H1 (cell line): Measurements from ENCODE around the gene HMCN2. TPM values are rescaled to one million over a fixed set of nuclear protein-coding genes. Genes with fewer than 3 reads are reported as not detected.

Experiments used
- CREB1 ChIP-seq: IDR thresholded peaks from 2 replicates; pipeline ENCODE4 v1.6.1; 2012; ENCODE audit warnings: inconsistent platforms
- GABPA ChIP-seq: IDR thresholded peaks from 2 replicates; pipeline ENCODE4 v1.6.1; 2011; ENCODE audit warnings: mild to moderate bottlenecking, low read length, moderate library complexity, borderline replicate concordance; ENCODE audit not compliant: insufficient read depth
- POLR2AphosphoS5 ChIP-seq: IDR thresholded peaks from 2 replicates; pipeline ENCODE4 v1.6.1; 2011; ENCODE audit warnings: low read depth, low read length
- RAD21 ChIP-seq, 2 experiments: IDR thresholded peaks in 1 of 2; conservative IDR thresholded peaks in 1 of 2; 2 replicates each; pipeline ENCODE4 v1.6.1; 2011; ENCODE audit warnings: low read depth in 2 of 2, low read length in 2 of 2, improper control_type of control experiment in 1 of 2, inconsistent platforms in 1 of 2, mild to moderate bottlenecking in 1 of 2, moderate library complexity in 1 of 2
- SIRT6 ChIP-seq: IDR thresholded peaks from one replicate; pipeline ENCODE4 v1.7.1; 2012; ENCODE audit warnings: low read length, inconsistent platforms
- TEAD4 ChIP-seq: IDR thresholded peaks from 2 replicates; pipeline ENCODE4 v1.6.1; 2012; ENCODE audit warnings: low read depth, low read length, inconsistent platforms, mixed read lengths
- polyA plus RNA-seq, 7 experiments: library from polyadenylated mRNA; depleted of rRNA in 3 of 7; stranded (reverse) in 5 of 7; unstranded in 2 of 7; fragments of >200 nt in 5 of 7; fragments of 200-250 nt in 2 of 7; gene quantifications; 1 replicate in 5 of 7; 2 replicates in 1 of 7; 4 replicates in 1 of 7; pipeline versions ENCODE4 v1.2.1 to v1.2.3, GENCODE V29; 2011 to 2013; ENCODE audit warnings: missing spikeins in 2 of 7, mixed read lengths in 2 of 7
- total RNA-seq: library from RNA; stranded (reverse); fragmentation: NEBNext Ultra II Directional; extraction: Animal tissue kit (Norgen Biotek cat#: 25700); gene quantifications from 2 replicates; pipeline ENCODE4 v1.2.1, GENCODE V29; 2021
- TF ChIP-seq, protein P1 (sequence below), 3 experiments: IDR thresholded peaks; 1 replicate in 2 of 3; 2 replicates in 1 of 3; pipeline versions ENCODE4 v1.5.1 to v1.6.1; 2011; ENCODE audit warnings: low read length in 3 of 3, mild to moderate bottlenecking in 3 of 3, inconsistent platforms in 2 of 3, low read depth in 1 of 3, moderate library complexity in 1 of 3; ENCODE audit not compliant: insufficient read depth in 1 of 3; ENCODE audit errors: control extremely low read depth in 1 of 3
- TF ChIP-seq, protein P2 (sequence below): IDR thresholded peaks from 2 replicates; pipeline ENCODE4 v1.6.1; 2012; ENCODE audit warnings: inconsistent platforms

The HMCN2 gene
- total and polyA plus RNA-seq, 2 of the 8 experiments (the other 6 are each of a cell fraction or from before 2014, with no cell fraction given) = 5.0 to 9.1 TPM

DNA sequence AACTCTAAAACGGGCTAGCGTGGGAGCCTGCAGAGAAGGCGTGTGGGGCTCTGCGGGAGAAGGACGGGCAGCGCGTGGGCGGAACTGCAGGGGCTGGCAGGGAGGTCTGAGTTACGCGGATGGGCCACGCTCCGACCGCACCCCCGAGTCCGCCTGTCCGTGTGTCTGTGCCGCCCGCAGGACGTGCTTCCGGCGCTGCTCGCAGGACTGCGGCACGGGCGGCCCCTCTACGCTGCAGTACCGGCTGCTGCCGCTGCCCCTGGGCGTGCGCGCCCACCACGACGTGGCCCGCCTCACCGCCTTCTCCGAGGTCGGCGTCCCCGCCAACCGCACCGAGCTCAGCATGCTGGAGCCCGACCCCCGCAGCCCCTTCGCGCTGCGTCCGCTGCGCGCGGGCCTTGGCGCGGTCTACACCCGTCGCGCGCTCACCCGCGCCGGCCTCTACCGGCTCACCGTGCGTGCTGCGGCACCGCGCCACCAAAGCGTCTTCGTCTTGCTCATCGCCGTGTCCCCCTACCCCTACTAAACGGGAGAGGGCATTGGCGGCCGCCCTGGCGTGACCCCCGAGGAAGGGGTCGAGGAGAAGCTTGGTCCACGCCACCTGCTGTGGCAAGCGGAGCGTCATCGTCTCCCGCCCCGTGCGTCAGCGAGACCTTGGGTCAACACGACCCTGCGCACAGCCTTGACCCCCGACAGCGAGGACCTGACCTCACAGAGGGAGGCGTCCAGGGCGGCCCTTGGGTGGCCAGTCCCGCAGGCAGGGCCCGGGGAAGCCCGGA lies 167.8 kb downstream of the HMCN2 start (continued):
- TF ChIP-seq, protein P1, sequence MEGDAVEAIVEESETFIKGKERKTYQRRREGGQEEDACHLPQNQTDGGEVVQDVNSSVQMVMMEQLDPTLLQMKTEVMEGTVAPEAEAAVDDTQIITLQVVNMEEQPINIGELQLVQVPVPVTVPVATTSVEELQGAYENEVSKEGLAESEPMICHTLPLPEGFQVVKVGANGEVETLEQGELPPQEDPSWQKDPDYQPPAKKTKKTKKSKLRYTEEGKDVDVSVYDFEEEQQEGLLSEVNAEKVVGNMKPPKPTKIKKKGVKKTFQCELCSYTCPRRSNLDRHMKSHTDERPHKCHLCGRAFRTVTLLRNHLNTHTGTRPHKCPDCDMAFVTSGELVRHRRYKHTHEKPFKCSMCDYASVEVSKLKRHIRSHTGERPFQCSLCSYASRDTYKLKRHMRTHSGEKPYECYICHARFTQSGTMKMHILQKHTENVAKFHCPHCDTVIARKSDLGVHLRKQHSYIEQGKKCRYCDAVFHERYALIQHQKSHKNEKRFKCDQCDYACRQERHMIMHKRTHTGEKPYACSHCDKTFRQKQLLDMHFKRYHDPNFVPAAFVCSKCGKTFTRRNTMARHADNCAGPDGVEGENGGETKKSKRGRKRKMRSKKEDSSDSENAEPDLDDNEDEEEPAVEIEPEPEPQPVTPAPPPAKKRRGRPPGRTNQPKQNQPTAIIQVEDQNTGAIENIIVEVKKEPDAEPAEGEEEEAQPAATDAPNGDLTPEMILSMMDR (IDR thresholded peaks at IDR 0.05; ENCODE audit: control extremely low read depth in 1 of 3, insufficient read depth in 1 of 3, low read depth in 1 of 3, low read length in 3 of 3) = peak in 2 of 3 experiments; percentile 48 to 66; a peak in 3 of 4 replicates
- peak; percentile 32 to 40; a peak in 3 of 4 replicates for TF ChIP-seq RAD21 (IDR thresholded peaks at IDR 0.05 in 1 of 2, conservative IDR thresholded peaks at IDR 0.05 in 1 of 2; ENCODE audit: low read depth in 2 of 2, low read length in 2 of 2)
- TF ChIP-seq SIRT6 = no peak
- no peak for TF ChIP-seq POLR2AphosphoS5
- TF ChIP-seq CREB1 = peak; percentile 28; the same call in 1 of the 2 replicates
- TF ChIP-seq, protein P2, sequence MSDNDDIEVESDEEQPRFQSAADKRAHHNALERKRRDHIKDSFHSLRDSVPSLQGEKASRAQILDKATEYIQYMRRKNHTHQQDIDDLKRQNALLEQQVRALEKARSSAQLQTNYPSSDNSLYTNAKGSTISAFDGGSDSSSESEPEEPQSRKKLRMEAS = peak; percentile 86
- TF ChIP-seq GABPA = peak; percentile 53
- no peak for TF ChIP-seq TEAD4
- TF ChIP-seq, all 59 proteins: peak for 12
